ENCODE results near the gene CUX1.

CUX1 gene

GRCh38 chr7:102080434-102081243 lies 263.2 kb downstream of the CUX1 start:
- DNase-seq = no peak

DNA sequence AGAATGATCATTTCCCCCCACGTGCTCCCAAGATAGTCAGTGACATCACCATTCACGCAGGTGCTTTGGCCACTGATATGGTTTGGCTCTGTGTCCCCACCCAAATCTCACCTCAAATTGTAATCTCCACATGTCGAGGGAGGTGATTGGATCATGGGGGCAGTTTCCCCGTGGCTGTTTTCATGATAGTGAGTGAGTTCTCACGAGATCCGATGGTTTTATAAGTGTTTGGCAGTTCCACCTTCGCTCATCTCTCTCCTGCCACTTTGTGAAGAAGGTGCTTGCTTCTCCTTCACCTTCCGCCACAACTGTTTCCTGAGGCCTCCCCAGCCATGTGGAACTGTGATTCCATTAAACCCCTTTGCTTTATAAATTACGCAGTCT lies 263.8 kb downstream of the CUX1 start:
- DNase-seq = no peak

GRCh38 chr7:102082693-102083368 lies 265.4 kb downstream of the CUX1 start:
- DNase-seq = no peak

GRCh38 chr7:102085218-102085772 lies 267.9 kb downstream of the CUX1 start:
- DNase-seq = no peak

DNA sequence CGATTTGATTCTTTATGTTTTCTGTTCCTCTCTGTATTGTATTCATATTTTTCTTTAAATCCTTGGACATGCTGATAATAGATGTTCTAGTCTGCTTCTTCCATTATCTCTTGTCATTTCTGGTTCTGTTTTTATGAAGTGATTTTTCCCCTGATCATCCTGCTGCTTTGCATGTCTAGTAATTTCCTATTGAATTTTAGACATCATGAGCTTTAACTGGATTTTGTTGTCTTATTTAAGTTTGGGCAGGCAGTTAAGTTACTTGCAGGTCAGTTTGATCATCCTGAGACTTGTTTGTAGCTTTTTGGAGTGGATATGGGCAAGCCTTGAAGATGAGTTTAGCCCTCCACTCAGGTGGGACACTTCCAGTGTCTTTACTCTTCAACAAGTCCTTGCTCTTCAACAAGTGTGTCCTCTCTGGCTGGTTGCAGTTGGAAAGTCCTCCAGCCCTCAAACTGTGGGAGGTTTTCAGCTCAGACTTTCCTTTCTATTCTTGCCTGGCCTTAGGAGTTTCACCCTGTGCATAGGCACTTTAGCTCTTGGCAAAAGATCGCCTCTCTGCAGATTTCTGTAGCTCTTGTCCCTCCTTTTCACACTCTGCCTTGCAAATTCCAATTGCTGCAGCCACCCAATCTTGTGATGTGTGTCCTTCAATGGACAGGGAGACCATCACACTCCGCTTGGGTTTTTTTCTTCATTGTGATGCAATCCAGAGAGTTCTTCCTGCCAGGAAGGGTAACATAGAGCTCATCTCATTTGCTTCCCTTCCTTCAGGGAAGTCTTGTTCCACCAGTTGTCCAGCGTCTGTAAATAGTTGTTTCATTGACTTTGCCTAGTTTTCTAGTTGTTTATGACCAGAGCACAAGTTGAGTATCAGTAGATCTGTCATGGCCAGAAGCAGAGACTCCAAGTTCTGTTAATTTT lies 272.0 kb downstream of the CUX1 start:
- DNase-seq = no peak

DNA sequence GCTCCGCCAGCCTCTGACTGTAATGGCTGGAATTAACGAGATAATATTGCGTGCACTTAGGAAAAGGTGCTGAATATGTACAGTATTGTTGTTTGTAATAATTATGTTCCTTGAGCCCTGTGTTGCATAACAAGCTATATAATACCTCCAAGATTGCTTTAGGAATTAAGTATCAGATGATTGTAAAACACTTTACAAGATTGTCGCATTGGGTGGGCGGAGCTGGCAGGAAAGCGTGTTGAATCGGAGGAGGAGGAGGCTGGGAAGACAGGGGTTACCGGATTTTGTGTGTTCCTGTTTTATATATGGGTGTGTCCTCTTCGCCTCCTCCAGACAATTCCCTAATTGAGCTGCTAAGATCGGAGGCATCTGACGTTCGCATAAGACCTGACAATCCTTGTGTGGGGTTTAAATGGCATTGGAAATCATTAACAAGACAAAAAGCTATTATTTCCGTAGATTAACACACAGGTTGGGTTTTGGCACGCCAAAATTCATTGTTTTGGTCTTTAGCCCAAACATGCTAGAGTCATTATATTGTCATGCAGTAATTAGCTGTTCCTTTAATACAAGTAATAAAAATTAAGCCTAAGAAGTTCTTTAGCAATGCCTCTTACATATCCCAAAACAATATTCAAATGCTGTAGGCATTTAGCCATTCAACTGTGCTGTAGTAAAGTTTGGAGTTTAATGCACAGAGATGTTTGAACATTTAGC lies 276.3 kb downstream of the CUX1 start:
- DNase-seq = no peak

GRCh38 chr7:102094316-102094650 lies 276.9 kb downstream of the CUX1 start:
- DNase-seq = no peak

- DNase-seq = no peak
These were observed 278.0 kb downstream of the CUX1 start for GRCh38 chr7:102095321-102096011.

GRCh38 chr7:102096012-102096332 lies 278.5 kb downstream of the CUX1 start:
- no peak for DNase-seq

DNA sequence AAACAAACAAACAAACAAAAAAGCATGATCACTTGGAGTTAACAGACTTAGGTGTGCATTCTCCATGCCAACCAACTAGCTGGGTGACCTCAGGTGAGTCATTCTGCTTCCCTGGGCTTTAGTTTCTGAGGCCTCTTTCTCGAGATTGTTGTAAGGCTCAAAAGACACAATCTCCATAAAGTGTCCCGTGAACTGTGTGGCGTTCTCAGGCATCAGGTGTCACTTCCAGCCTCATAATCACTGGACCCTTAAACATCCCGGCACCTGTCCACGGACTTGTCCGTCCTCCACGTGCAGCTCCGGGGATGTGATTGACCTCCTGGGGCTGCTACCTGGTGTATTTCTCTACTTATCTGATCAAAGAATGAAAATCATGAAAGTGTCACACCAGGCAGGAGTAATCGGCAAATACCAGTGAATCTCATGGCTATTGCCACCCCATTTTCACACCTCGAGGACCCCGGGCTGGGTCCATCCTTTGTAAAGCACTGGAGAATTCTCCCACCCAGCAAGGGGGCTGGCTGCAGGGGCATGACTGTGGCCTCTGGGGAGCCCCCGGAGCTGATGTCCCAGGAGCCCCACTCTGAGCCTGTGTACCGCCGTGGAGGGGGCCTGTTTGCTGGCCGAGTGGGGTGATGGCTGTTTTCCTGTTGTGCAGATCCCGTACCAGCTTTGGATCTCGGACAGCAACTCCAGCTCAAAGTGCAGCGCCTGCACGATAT lies 279.4 kb downstream of the CUX1 start:
- DNase-seq = no peak

- DNase-seq = no peak
These were observed 280.3 kb downstream of the CUX1 start for GRCh38 chr7:102097601-102098161.

- no peak for DNase-seq
These were observed 281.6 kb downstream of the CUX1 start for GRCh38 chr7:102098986-102099385.

GRCh38 chr7:102099474-102099873 lies 282.0 kb downstream of the CUX1 start:
- DNase-seq = no peak

GRCh38 chr7:102101111-102101551 lies 283.7 kb downstream of the CUX1 start:
- no peak for DNase-seq

GRCh38 chr7:102101926-102102325 lies 284.5 kb downstream of the CUX1 start:
- no peak for DNase-seq

GRCh38 chr7:102103027-102103372 lies 285.6 kb downstream of the CUX1 start:
- no peak for DNase-seq

DNA sequence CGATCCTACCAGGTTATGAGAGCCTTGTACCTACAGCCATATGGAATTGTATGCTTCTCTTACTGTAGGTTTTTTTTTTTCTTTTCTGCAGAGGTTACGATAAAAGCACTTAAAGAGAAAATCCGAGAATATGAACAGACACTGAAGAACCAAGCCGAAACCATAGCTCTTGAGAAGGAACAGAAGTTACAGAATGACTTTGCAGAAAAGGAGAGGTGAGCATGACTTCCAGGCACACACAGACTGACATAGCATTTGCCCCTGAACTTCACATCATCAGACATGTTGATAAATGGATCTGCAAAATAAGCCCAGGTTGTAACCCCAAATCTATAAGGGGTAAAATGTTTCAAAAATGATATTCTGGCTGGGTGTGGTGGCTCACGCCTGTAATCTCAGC lies 286.8 kb downstream of the CUX1 start:
- DNase-seq = no peak

DNA sequence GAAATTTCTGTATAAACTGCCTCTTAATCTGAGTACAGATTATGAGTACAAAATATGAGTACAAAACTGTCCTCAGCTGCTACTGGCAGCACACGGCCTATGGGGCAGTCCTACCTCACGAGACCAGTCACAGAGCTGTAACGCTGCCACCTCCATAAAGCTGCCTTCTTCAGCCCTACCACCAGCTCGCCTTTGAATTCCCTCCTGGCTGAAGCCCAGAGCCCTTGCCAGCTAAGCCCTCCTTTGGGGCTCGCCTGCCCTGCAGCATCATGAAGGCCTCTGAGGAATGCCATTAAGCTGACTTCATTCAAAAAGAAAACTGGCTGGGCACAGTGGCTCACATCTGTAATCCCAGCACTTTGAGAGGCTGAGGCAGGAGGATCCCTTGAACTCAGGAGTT lies 289.2 kb downstream of the CUX1 start:
- no peak for DNase-seq

DNA sequence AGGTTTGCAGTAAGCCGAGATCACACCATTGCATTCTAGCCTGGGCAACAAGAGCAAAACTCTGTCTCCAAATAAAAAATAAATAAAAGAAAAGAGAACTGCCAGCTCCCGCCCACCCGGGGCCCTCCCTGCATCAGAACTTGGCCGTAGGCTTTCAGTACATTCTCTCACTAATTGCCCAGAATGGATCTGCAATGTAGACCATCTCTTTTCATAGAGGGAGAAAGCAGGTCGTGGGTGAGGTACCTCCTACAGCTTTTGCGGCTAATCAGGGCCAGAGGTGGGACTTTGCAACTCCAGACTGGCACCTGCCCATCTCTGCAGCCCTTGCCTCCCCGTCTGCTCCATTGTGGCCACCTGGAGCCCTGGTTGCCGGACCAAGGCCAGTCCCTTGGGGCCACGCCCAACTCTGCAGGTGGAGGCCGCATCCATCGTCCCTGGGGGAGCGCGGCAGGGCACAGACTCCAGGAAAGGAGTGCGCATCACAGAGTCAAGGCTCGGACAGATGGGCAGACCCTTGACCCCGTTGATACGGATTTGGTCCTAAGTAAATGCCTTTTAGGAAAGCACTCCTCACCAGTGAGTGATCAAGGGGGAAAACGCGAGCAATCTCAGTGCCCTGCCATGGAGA lies 290.2 kb downstream of the CUX1 start:
- no peak for DNase-seq
